OCI-LY7 (cell line): Measurements from ENCODE around the gene MAP2K5. TPM values are rescaled to one million over a fixed set of nuclear protein-coding genes. Genes with fewer than 3 reads are reported as not detected.

Experiments used
- BruUV-seq: library from RNA; stranded (reverse); fragments of 400-500 nt; replicated peaks from 2 replicates; lab custom pipeline; 2021; lab: Mats Ljungman, UMichigan
- CTCF ChIA-PET: fragments of 300-600 bp; sonication (Branson Sonifier 250); formaldehyde crosslinking; loops from one replicate; lab custom pipeline; 2022; ENCODE audit warnings: antibody characterized with exemption; ENCODE audit not compliant: unreplicated experiment; lab: Charles Lee
- POLR2A ChIA-PET: fragments of 300-600 bp; sonication (Branson Sonifier 250); formaldehyde crosslinking; loops from one replicate; lab custom pipeline; 2022; ENCODE audit warnings: antibody characterized with exemption; lab: Charles Lee
- DNase-seq: peaks from one replicate; pipeline ENCODE4 v3.0.0-alpha.2; 2015; ENCODE audit warnings: low spot score
- H2AFZ ChIP-seq: fragments of 200-600 bp; sonication (generic), shearing (Covaris generic); 2 replicates; pipeline ENCODE4 v1.6.1; 2014; ENCODE audit warnings: mild to moderate bottlenecking, antibody characterized with exemption, low read length, moderate library complexity
- H3K27ac ChIP-seq: fragments of 200-600 bp; sonication (generic); 2 replicates; pipeline ENCODE4 v1.5.1; 2014; ENCODE audit warnings: mixed run types, low read depth, mild to moderate bottlenecking, moderate library complexity, low read length, inconsistent platforms; ENCODE audit not compliant: poor library complexity, severe bottlenecking
- H3K36me3 ChIP-seq: fragments of 200-600 bp; sonication (generic); 2 replicates; pipeline ENCODE4 v1.6.1; 2014; ENCODE audit warnings: mild to moderate bottlenecking, antibody characterized with exemption, low read length, moderate library complexity, mixed read lengths; ENCODE audit not compliant: insufficient read depth
- H3K4me1 ChIP-seq: fragments of 200-600 bp; sonication (generic); 2 replicates; pipeline ENCODE4 v1.5.1; 2014; ENCODE audit warnings: mild to moderate bottlenecking, low read length; ENCODE audit not compliant: insufficient read depth, poor library complexity, severe bottlenecking
- H3K4me2 ChIP-seq: fragments of 200-600 bp; sonication (generic); 2 replicates; pipeline ENCODE4 v1.6.1; 2014; ENCODE audit warnings: mild to moderate bottlenecking, low read length
- H3K4me3 ChIP-seq: fragments of 200-600 bp; sonication (generic); 2 replicates; pipeline ENCODE4 v1.5.1; 2014; ENCODE audit warnings: mild to moderate bottlenecking, low read depth, low read length; ENCODE audit not compliant: poor library complexity, severe bottlenecking
- H3K79me2 ChIP-seq: fragments of 200-600 bp; sonication (generic); 2 replicates; pipeline ENCODE4 v1.6.1; 2016; ENCODE audit warnings: low read depth, mild to moderate bottlenecking, low read length, moderate library complexity, mixed read lengths; ENCODE audit not compliant: insufficient read depth
- H3K9me2 ChIP-seq: fragments of 200-600 bp; sonication (generic); 2 replicates; pipeline ENCODE4 v1.6.1; 2016; ENCODE audit warnings: mild to moderate bottlenecking, low read length, mixed read lengths; ENCODE audit not compliant: insufficient read depth
- H3K9me3 ChIP-seq: fragments of 200-600 bp; sonication (generic); 2 replicates; pipeline ENCODE4 v1.6.1; 2014; ENCODE audit warnings: mild to moderate bottlenecking, mixed run types, low read length, mixed read lengths
- H4K20me1 ChIP-seq: fragments of 200-600 bp; sonication (generic); 2 replicates; pipeline ENCODE4 v1.6.1; 2014; ENCODE audit warnings: mild to moderate bottlenecking, antibody characterized with exemption, low read length, moderate library complexity, mixed read lengths; ENCODE audit not compliant: insufficient read depth
- EZH2phosphoT487 ChIP-seq: fragments of 200-600 bp; sonication (generic); IDR thresholded peaks from 2 replicates; pipeline ENCODE4 v1.6.1; 2018; ENCODE audit warnings: low read depth, borderline replicate concordance, mild to moderate bottlenecking, mixed run types, antibody characterized with exemption, low read length, moderate library complexity, mixed read lengths
- intact Hi-C: fragments of 100-400 bp; cut with micrococcal nuclease; formaldehyde crosslinking; loops from one replicate; pipeline ENCODE4 v1.10.0; 2022; ENCODE audit not compliant: unreplicated experiment
- total RNA-seq, 2 experiments: library from RNA; depleted of rRNA in 1 of 2; stranded (reverse); fragments of >200 nt in 1 of 2; shearing (Covaris generic) in 1 of 2; gene quantifications; 2 replicates each; pipeline ENCODE4 v1.2.3, GENCODE V29; 2014 to 2022
- TF ChIP-seq, protein P1 (sequence below): fragments of 200-600 bp; sonication (generic); conservative IDR thresholded peaks from 2 replicates; pipeline ENCODE4 v1.5.1; 2014; ENCODE audit warnings: mild to moderate bottlenecking, antibody characterized with exemption, low read length, moderate library complexity, mixed read lengths

MAP2K5 gene
- total RNA-seq, 2 experiments from 2014 or later, result 10.2 to 35.0 TPM

- H3K4me1 ChIP-seq, result peaks cover 4% of the 10 kb centered on the region
- H3K27ac ChIP-seq, result no peak overlapping the region
- H2AFZ ChIP-seq, result no peak overlapping the region
- no TSS peak for BruUV-seq
- H3K9me3 ChIP-seq, result no peaks in the 10 kb centered on the region
- no peaks in the 10 kb centered on the region for H3K9me2 ChIP-seq
- no peak for DNase-seq
- CTCF ChIA-PET, result no interaction called here
- peaks cover 12% of the 10 kb centered on the region; the same call in 1 of the 2 replicates for H3K36me3 ChIP-seq
- POLR2A ChIA-PET, result no interaction called here
- intact Hi-C loops, result no loop called here
- no peaks in the 10 kb centered on the region for H3K79me2 ChIP-seq
- no peak overlapping the region for H3K4me2 ChIP-seq
- no peak for TF ChIP-seq EZH2phosphoT487
- TF ChIP-seq, protein P1, sequence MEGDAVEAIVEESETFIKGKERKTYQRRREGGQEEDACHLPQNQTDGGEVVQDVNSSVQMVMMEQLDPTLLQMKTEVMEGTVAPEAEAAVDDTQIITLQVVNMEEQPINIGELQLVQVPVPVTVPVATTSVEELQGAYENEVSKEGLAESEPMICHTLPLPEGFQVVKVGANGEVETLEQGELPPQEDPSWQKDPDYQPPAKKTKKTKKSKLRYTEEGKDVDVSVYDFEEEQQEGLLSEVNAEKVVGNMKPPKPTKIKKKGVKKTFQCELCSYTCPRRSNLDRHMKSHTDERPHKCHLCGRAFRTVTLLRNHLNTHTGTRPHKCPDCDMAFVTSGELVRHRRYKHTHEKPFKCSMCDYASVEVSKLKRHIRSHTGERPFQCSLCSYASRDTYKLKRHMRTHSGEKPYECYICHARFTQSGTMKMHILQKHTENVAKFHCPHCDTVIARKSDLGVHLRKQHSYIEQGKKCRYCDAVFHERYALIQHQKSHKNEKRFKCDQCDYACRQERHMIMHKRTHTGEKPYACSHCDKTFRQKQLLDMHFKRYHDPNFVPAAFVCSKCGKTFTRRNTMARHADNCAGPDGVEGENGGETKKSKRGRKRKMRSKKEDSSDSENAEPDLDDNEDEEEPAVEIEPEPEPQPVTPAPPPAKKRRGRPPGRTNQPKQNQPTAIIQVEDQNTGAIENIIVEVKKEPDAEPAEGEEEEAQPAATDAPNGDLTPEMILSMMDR, result no peak
- no peaks in the 10 kb centered on the region for H4K20me1 ChIP-seq
- H3K4me3 ChIP-seq, result no peak overlapping the region
Measured at GRCh38 chr15:67578020-67578600, 35.6 kb downstream of the MAP2K5 start.

DNA sequence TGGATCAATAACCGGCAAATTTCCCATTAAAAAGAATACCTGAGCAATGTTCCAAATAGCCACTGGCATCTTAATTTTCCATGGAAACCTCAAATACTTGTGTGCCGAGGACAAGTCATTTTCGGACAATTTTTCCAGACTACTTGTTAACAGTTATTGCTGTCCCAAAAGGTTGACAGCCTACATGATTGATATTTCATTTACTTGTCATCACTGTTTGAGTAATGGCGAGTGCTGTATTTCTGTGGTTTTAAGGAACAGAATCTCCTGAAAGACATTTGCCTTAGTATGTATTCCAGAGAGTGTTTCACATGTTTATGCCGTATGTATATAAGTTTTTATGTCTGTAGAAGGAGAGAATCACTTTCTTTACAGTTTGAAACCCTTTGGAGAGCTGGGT is 36.7 kb downstream of the MAP2K5 start:
- Histone ChIP-seq H3K4me3 (no peak overlapping the region), H3K9me2 (no peaks in the 10 kb centered on the region), H3K4me1 (peaks cover 4% of the 10 kb centered on the region), H3K4me2 (no peak overlapping the region), H3K9me3 (no peaks in the 10 kb centered on the region), H3K36me3 (peaks cover 12% of the 10 kb centered on the region; the same call in 1 of the 2 replicates), H2AFZ (no peak overlapping the region), H3K27ac (no peak overlapping the region), H3K79me2 (no peaks in the 10 kb centered on the region), H4K20me1 (no peaks in the 10 kb centered on the region)
- ChIA-PET CTCF (no interaction called here), POLR2A (no interaction called here)
- no peak for TF ChIP-seq EZH2phosphoT487
- TF ChIP-seq, protein P1, result no peak
- DNase-seq, result no peak
- BruUV-seq, result no TSS peak
- intact Hi-C loops, result no loop called here

DNA sequence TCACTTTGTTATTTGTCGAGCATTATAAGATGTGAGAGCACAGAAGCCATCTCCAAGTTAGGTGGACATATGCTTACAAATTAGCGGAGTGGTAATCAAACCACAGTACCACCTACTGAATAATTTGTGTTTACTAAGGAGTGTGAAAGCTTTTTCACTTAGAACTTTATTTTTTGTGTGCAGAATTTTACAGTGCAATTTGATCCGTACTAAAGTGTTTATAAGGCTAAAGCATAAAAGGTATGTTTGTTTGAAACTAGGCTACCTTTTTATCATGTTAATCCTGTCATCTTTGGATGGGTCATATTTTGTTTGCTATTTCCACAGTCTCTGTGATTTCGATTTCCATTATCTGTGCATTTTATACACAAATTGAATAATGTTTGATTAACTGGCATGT is 37.5 kb downstream of the MAP2K5 start:
- TF ChIP-seq EZH2phosphoT487, result no peak
- TF ChIP-seq, protein P1, result no peak
- no peaks in the 10 kb centered on the region for H3K79me2 ChIP-seq
- no peak overlapping the region for H3K4me3 ChIP-seq
- intact Hi-C loops, result no loop called here
- no peak overlapping the region for H3K4me2 ChIP-seq
- H3K27ac ChIP-seq, result no peak overlapping the region
- H4K20me1 ChIP-seq, result no peaks in the 10 kb centered on the region
- no peak overlapping the region for H2AFZ ChIP-seq
- BruUV-seq, result no TSS peak
- DNase-seq, result no peak
- peaks cover 12% of the 10 kb centered on the region; the same call in 1 of the 2 replicates for H3K36me3 ChIP-seq
- peaks cover 4% of the 10 kb centered on the region for H3K4me1 ChIP-seq
- no peaks in the 10 kb centered on the region for H3K9me3 ChIP-seq
- ChIA-PET POLR2A (no interaction called here), CTCF (no interaction called here)
- no peaks in the 10 kb centered on the region for H3K9me2 ChIP-seq
